K562 (cell line): ENCODE measurements around the gene FILIP1L. TPM values are rescaled to one million over a fixed set of nuclear protein-coding genes. Genes with fewer than 3 reads are reported as not detected.

Source experiments
- ATAC-seq: fragments of 200-7000 bp; cut with Tn5 transposase; 3 replicates; pipeline ENCODE4 v1.9.1; 2020; ENCODE audit warnings: moderate library complexity
- BruUV-seq: library from RNA; stranded (reverse); fragments of 400-500 nt; replicated peaks from 2 replicates; lab custom pipeline; 2021; lab: Mats Ljungman, UMichigan
- CTCF ChIA-PET: fragments of 300-600 bp; formaldehyde crosslinking; extraction: SDS; loops from one replicate; lab custom pipeline; 2021; ENCODE audit warnings: low intra/inter-chr PET ratio; lab: Yijun Ruan, JAX
- POLR2A ChIA-PET: fragments of 300-600, 350-650 bp; sonication (Branson Sonifier 250); formaldehyde crosslinking; extraction: SDS; loops from one replicate; lab custom pipeline; 2021; ENCODE audit warnings: antibody characterized with exemption, inconsistent platforms; lab: Yijun Ruan, JAX
- DNase-seq, 4 experiments: peaks; one replicate each; pipeline versions ENCODE4 v3.0.0 to v3.0.0-alpha.2; 2011 to 2018; ENCODE audit warnings: low spot score in 3 of 4, mixed read lengths in 3 of 4; ENCODE audit errors: extremely low read depth in 1 of 4
- FAIRE-seq: peaks from 2 replicates; lab custom pipeline; 2011; peaks lifted over from hg19 to GRCh38; lab: Jason Lieb, UNC
- H2AFZ ChIP-seq: 2 replicates; pipeline ENCODE4 v1.6.0; 2011; ENCODE audit warnings: low read depth, low read length, control low read depth, inconsistent platforms
- H3K27ac ChIP-seq: fragments of 200-600 bp; 3 replicates; pipeline ENCODE4 v1.8.0; 2011; ENCODE audit warnings: low read depth, mild to moderate bottlenecking, control low read depth, inconsistent platforms, low read length, moderate library complexity, mixed read lengths; ENCODE audit errors: extremely low read depth
- H3K27me3 ChIP-seq, 2 experiments: fragments of 300-600 bp in 1 of 2; 2 replicates in 1 of 2; 3 replicates in 1 of 2; pipeline versions ENCODE4 v1.6.0 to v1.8.0; 2011; ENCODE audit warnings: inconsistent platforms in 2 of 2, low read length in 2 of 2, mild to moderate bottlenecking in 1 of 2, mixed read lengths in 1 of 2, moderate library complexity in 1 of 2; ENCODE audit not compliant: control insufficient read depth in 2 of 2, insufficient read depth in 2 of 2
- H3K36me3 ChIP-seq: fragments of 300-600 bp; 3 replicates; pipeline ENCODE4 v1.8.0; 2011; ENCODE audit warnings: mild to moderate bottlenecking, low read length, inconsistent platforms; ENCODE audit not compliant: control insufficient read depth, insufficient read depth
- H3K4me1 ChIP-seq, 2 experiments: fragments of 200-600 bp in 1 of 2; replicated peaks in 1 of 2; 2 replicates in 1 of 2; 3 replicates in 1 of 2; pipeline versions ENCODE4 v1.5.1 to v1.8.0; 2011; ENCODE audit warnings: inconsistent platforms in 2 of 2, low read length in 2 of 2, mild to moderate bottlenecking in 1 of 2, mixed read lengths in 1 of 2, moderate library complexity in 1 of 2; ENCODE audit not compliant: control insufficient read depth in 2 of 2, insufficient read depth in 2 of 2
- H3K4me2 ChIP-seq: 2 replicates; pipeline ENCODE4 v1.6.1; 2011; ENCODE audit warnings: low read length, control low read depth, inconsistent platforms, mixed read lengths; ENCODE audit not compliant: insufficient read depth
- H3K4me3 ChIP-seq: fragments of 200-600 bp; sonication (generic), shearing (Covaris generic); 2 replicates; pipeline ENCODE4 v1.5.1; 2016; ENCODE audit warnings: control low read depth, inconsistent platforms
- H3K79me2 ChIP-seq: fragments of 200-600 bp; 3 replicates; pipeline ENCODE4 v1.8.0; 2011; ENCODE audit warnings: low read length, inconsistent platforms; ENCODE audit not compliant: control insufficient read depth, insufficient read depth
- H3K9ac ChIP-seq, 2 experiments: 2 replicates each; pipeline versions ENCODE4 v1.6.0 to v1.6.1; 2011; ENCODE audit warnings: low read depth in 2 of 2, low read length in 2 of 2, control low read depth in 1 of 2, inconsistent platforms in 1 of 2, mild to moderate bottlenecking in 1 of 2, mixed read lengths in 1 of 2; ENCODE audit not compliant: insufficient read depth in 1 of 2
- H3K9me1 ChIP-seq: one replicate; pipeline ENCODE4 v1.6.0; 2011; ENCODE audit warnings: inconsistent platforms, mild to moderate bottlenecking, low read length, moderate library complexity; ENCODE audit not compliant: control insufficient read depth, insufficient read depth
- H3K9me3 ChIP-seq: replicated peaks from 2 replicates; pipeline ENCODE4 v1.5.1; 2011; ENCODE audit warnings: low read depth, low read length, inconsistent platforms; ENCODE audit not compliant: control insufficient read depth, insufficient read depth
- H4K20me1 ChIP-seq: replicated peaks from 2 replicates; pipeline ENCODE4 v1.6.1; 2011; ENCODE audit warnings: low read length, inconsistent platforms, mixed read lengths; ENCODE audit not compliant: control insufficient read depth, insufficient read depth
- C11orf30 ChIP-seq: fragments of 450-650 bp; IDR thresholded peaks from 2 replicates; pipeline ENCODE4 v1.6.1; 2016; ENCODE audit warnings: low read depth, mild to moderate bottlenecking
- HMGN3 ChIP-seq: IDR thresholded peaks from 2 replicates; pipeline ENCODE4 v1.6.1; 2011; ENCODE audit warnings: borderline replicate concordance, low read depth, mild to moderate bottlenecking, mixed read lengths, low read length; ENCODE audit not compliant: insufficient read length; ENCODE audit errors: extremely low read depth
- HNRNPK ChIP-seq: fragments of 200-400 bp; formaldehyde crosslinking; IDR thresholded peaks from one replicate; pipeline ENCODE4 v1.6.1; 2018; ENCODE audit warnings: mild to moderate bottlenecking, low read depth, low read length; ENCODE audit not compliant: poor library complexity, severe bottlenecking
- SIRT6 ChIP-seq: IDR thresholded peaks from one replicate; pipeline ENCODE4 v1.6.1; 2012; ENCODE audit warnings: low read depth, mild to moderate bottlenecking, control low read depth, inconsistent platforms, low read length, moderate library complexity
- SPI1 ChIP-seq: IDR thresholded peaks from 2 replicates; pipeline ENCODE4 v1.6.1; 2011; ENCODE audit warnings: low read depth, low read length, control low read depth, borderline replicate concordance
- TEAD1 ChIP-seq, 2 experiments: fragments of 450-650 bp in 1 of 2; sonication (generic) in 1 of 2; formaldehyde crosslinking; IDR thresholded peaks; 2 replicates each; pipeline versions ENCODE4 v1.4.0 to v1.8.0; 2020 to 2022; ENCODE audit warnings: mild to moderate bottlenecking in 2 of 2, missing genetic modification reagents in 1 of 2
- ZNF316 ChIP-seq: fragments of 450-650 bp; IDR thresholded peaks from 2 replicates; pipeline ENCODE4 v1.6.1; 2016
- WGBS: fragments of 100-300 bp; shearing (Covaris generic); methylation state at CpG from one replicate; pipeline ENCODE4 v1.1.6; 2016; ENCODE audit warnings: low coverage, mixed read lengths; ENCODE audit not compliant: insufficient coverage; ENCODE audit errors: missing lambda C conversion rate; 5-methylcytosine and 5-hydroxymethylcytosine counted together
- in situ Hi-C: fragments of 300-500 bp; cut with MboI; formaldehyde crosslinking; loops from 4 replicates; pipeline ENCODE4 v1.15.0; 2018; ENCODE audit warnings: inconsistent platforms, mixed read lengths
- intact Hi-C: fragments of 100-400 bp; cut with micrococcal nuclease; formaldehyde crosslinking; loops from 2 replicates; pipeline ENCODE4 v1.14.2; 2022
- polyA plus RNA-seq, 8 experiments: library from polyadenylated mRNA; depleted of rRNA in 4 of 8; stranded (reverse) in 5 of 8; unstranded in 3 of 8; fragments of >200 nt; fragmentation: Nextera tagmentation in 2 of 8; fragmentation: Illumina TruSeq in 1 of 8; extraction: Ambion mirVana in 2 of 8; extraction: Trizol in 1 of 8; gene quantifications; 2 replicates each; pipeline versions ENCODE4 v1.2.1 to v1.2.3, GENCODE V29; 2011 to 2014; ENCODE audit warnings: inconsistent platforms in 1 of 8, missing spikeins in 1 of 8
- total RNA-seq, 7 experiments: library from RNA; depleted of rRNA in 6 of 7; stranded (reverse); fragments of >200 nt in 6 of 7; fragmentation: Illumina TruSeq in 2 of 7; extraction: Trizol in 2 of 7; gene quantifications; 2 replicates each; pipeline versions ENCODE4 v1.2.1 to v1.2.3, GENCODE V29; 2011 to 2021; ENCODE audit warnings: low replicate concordance in 1 of 7
- TF ChIP-seq, protein P1 (sequence below): sonication (generic); IDR thresholded peaks from 2 replicates; pipeline ENCODE4 v1.6.1; 2016

FILIP1L gene
- total and polyA plus RNA-seq, 9 of the 15 experiments (the other 6 are each of a cell fraction or from before 2014, with no cell fraction given): 0.50 to 2.1 (median 1.1) TPM

DNA sequence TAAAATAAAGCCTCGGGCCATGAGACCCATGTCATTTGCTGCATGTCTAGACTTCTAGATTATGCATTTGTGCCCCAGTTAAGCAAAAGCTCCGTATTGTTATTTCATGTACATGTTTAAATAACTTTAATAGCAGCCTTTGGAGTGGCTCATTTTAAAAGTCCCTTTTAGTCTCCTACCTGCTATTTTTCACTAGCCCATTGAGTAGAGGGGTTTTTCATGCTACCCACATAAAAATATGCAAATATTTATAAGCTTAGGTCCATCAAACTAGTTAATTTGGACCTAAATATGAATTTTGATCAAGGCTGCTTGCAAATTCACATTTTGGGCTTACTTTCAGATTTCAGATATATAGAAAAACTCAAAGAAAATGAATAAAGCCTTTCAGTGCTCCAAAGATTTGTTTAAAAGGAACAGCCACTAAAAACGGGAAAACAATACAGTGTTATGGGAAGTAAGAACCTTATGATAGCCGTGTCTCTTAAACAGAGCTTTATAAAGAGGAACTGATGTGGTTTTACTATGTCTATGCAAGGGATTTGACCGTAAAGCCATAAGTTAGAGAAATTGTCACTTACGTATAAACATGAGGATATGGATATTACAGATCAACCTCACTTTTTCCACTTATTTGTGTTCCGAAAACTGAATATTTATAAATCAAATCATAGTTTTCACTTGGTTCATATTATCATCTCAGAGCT is 30.0 kb downstream of the FILIP1L start:
- WGBS: 63% methylated on average over 7 of the region's 7 CpGs
- Histone ChIP-seq H3K27ac (no peak overlapping the region; the same call in 2 of the 3 replicates), H2AFZ (no peak overlapping the region), H3K4me3 (no peak overlapping the region), H3K79me2 (peaks cover 6% of the 10 kb centered on the region; the same call in 1 of the 3 replicates), H3K36me3 (no peaks in the 10 kb centered on the region), H3K4me2 (no peak overlapping the region), H3K9me3 (no peaks in the 10 kb centered on the region), H3K27me3 (no peaks in the 10 kb centered on the region), H3K4me1 (peaks cover 3 to 43% of the 10 kb centered on the region in 2 experiments; a peak in 4 of 5 replicates), H3K9ac (no peak overlapping the region), H3K9me1 (no peaks in the 10 kb centered on the region), H4K20me1 (no peaks in the 10 kb centered on the region)
- BruUV-seq: no TSS peak
- CTCF ChIA-PET: no interaction called here
- intact Hi-C loops: no loop called here
- no peak for TF ChIP-seq HNRNPK
- peak; percentile 54; the same call in 1 of the 2 replicates for TF ChIP-seq SPI1
- POLR2A ChIA-PET: interaction anchor here (0.7 to 1.5 kb wide), 5 partner anchors 14 to 475 kb away, joined by 3 to 4 read pairs (median 3); no protein-coding TSS in a partner anchor
- in situ Hi-C loops: no loop called here
- DNase-seq (no peak), FAIRE-seq (no peak), ATAC-seq (no peak)

DNA sequence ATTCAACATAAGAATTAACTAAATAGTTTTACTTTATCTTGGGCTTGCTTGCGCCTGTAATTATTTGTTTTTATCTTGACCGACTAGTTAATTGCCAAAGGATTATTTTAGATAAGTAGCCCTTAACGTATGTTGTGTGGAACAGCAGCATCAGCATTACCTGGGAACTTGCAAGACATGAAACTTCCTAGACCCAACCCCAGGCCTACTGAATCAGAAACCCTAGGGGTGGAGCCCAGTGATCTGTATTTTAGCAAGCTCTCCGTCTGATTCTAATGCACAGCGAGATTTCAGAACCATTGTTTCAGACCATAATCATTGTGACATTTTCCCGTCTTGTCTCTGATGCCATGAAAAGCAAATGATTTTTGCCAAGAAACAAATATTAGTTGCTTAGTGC is 31.1 kb downstream of the FILIP1L start:
- FAIRE-seq: peak; percentile 42
- POLR2A ChIA-PET: interaction anchor here (0.7 to 1.5 kb wide), 3 partner anchors 13 to 474 kb away, joined by 3 to 4 read pairs (median 3); no protein-coding TSS in a partner anchor
- H3K4me1 ChIP-seq: peaks cover 3 to 39% of the 10 kb centered on the region in 2 experiments; a peak in 4 of 5 replicates
- no peaks in the 10 kb centered on the region for H3K36me3 ChIP-seq
- H3K4me3 ChIP-seq: no peak overlapping the region
- no TSS peak for BruUV-seq
- CTCF ChIA-PET: no interaction called here
- no peaks in the 10 kb centered on the region for H3K9me3 ChIP-seq
- H3K27me3 ChIP-seq: no peaks in the 10 kb centered on the region
- H3K4me2 ChIP-seq: no peak overlapping the region
- intact Hi-C loops: no loop called here
- H4K20me1 ChIP-seq: no peaks in the 10 kb centered on the region
- peaks cover 6% of the 10 kb centered on the region; the same call in 1 of the 3 replicates for H3K79me2 ChIP-seq
- H3K27ac ChIP-seq: peak overlapping the region; percentile 65; the same call in 1 of the 3 replicates
- in situ Hi-C loops: no loop called here
- ATAC-seq: peak; percentile 83
- H2AFZ ChIP-seq: peak overlapping the region; percentile 22; the same call in 1 of the 2 replicates
- DNase-seq: peak in 1 of 4 experiments; percentile 62
- H3K9me1 ChIP-seq: no peaks in the 10 kb centered on the region
- 15% methylated on average over 6 of the region's 6 CpGs for WGBS
- peak overlapping the region in 1 of 2 experiments; percentile 51; a peak in 2 of 4 replicates for H3K9ac ChIP-seq
- TF ChIP-seq ZNF316: peak; percentile 36; the same call in 1 of the 2 replicates
- no peak for TF ChIP-seq SIRT6
- peak; percentile 11; the same call in 1 of the 2 replicates for TF ChIP-seq C11orf30
- TF ChIP-seq, protein P1, sequence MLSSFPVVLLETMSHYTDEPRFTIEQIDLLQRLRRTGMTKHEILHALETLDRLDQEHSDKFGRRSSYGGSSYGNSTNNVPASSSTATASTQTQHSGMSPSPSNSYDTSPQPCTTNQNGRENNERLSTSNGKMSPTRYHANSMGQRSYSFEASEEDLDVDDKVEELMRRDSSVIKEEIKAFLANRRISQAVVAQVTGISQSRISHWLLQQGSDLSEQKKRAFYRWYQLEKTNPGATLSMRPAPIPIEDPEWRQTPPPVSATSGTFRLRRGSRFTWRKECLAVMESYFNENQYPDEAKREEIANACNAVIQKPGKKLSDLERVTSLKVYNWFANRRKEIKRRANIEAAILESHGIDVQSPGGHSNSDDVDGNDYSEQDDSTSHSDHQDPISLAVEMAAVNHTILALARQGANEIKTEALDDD: peak; percentile 54; the same call in 1 of the 2 replicates
- no peak for TF ChIP-seq HMGN3
- no peak for TF ChIP-seq TEAD1 (CRISPR knock-in tag; IDR thresholded peaks at IDR 0.05)
